Measurements from ENCODE around the gene ABCC6.

DNA sequence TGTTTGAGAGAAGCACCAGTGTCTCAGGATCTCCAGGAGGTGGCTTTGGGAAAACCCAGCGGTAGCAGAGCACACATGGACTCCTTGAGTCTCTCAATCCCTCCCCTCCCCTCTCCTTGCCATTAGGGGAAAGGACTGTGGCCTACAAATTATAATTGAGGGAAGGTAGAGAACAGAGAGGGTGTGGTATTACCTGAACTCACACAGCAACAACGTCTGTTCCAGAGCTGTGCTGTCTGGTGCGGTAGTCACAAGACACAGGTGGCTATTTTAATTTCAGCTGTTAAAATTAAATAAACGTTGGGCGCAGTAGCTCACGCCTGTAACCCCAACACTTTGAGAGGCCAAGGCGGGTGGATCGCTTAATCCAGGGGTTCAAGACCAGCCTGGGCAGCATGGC lies 110.2 kb downstream of the ABCC6 start:
- TF ChIP-seq, protein P1, sequence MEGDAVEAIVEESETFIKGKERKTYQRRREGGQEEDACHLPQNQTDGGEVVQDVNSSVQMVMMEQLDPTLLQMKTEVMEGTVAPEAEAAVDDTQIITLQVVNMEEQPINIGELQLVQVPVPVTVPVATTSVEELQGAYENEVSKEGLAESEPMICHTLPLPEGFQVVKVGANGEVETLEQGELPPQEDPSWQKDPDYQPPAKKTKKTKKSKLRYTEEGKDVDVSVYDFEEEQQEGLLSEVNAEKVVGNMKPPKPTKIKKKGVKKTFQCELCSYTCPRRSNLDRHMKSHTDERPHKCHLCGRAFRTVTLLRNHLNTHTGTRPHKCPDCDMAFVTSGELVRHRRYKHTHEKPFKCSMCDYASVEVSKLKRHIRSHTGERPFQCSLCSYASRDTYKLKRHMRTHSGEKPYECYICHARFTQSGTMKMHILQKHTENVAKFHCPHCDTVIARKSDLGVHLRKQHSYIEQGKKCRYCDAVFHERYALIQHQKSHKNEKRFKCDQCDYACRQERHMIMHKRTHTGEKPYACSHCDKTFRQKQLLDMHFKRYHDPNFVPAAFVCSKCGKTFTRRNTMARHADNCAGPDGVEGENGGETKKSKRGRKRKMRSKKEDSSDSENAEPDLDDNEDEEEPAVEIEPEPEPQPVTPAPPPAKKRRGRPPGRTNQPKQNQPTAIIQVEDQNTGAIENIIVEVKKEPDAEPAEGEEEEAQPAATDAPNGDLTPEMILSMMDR (conservative IDR thresholded peaks at IDR 0.05; ENCODE audit: low read depth, low read length) = no peak
- TF ChIP-seq MAFK (IDR thresholded peaks at IDR 0.05; ENCODE audit: low read depth, low read length) (no peak), CEBPB (IDR thresholded peaks at IDR 0.05; ENCODE audit: low read depth, low read length) (no peak), RCOR1 (IDR thresholded peaks at IDR 0.05; ENCODE audit: insufficient replicate concordance, low read length) (no peak), RFX5 (IDR thresholded peaks at IDR 0.05; ENCODE audit: low read depth, low read length) (no peak), NFE2L2 (IDR thresholded peaks at IDR 0.05; ENCODE audit: low read depth, low read length) (no peak), SMC3 (IDR thresholded peaks at IDR 0.05; ENCODE audit: low read depth, low read length) (no peak), POLR2A (IDR thresholded peaks at IDR 0.05; ENCODE audit: low read depth, low read length) (no peak), BHLHE40 (IDR thresholded peaks at IDR 0.05; ENCODE audit: low read depth, low read length) (no peak), MAZ (IDR thresholded peaks at IDR 0.05; ENCODE audit: borderline replicate concordance, low read depth, low read length) (no peak), MXI1 (IDR thresholded peaks at IDR 0.05; ENCODE audit: borderline replicate concordance, low read depth, low read length) (no peak)
- TF ChIP-seq, protein P2, sequence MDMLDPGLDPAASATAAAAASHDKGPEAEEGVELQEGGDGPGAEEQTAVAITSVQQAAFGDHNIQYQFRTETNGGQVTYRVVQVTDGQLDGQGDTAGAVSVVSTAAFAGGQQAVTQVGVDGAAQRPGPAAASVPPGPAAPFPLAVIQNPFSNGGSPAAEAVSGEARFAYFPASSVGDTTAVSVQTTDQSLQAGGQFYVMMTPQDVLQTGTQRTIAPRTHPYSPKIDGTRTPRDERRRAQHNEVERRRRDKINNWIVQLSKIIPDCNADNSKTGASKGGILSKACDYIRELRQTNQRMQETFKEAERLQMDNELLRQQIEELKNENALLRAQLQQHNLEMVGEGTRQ (IDR thresholded peaks at IDR 0.05; ENCODE audit: low read depth, low read length) = no peak
- TF ChIP-seq, protein P3, sequence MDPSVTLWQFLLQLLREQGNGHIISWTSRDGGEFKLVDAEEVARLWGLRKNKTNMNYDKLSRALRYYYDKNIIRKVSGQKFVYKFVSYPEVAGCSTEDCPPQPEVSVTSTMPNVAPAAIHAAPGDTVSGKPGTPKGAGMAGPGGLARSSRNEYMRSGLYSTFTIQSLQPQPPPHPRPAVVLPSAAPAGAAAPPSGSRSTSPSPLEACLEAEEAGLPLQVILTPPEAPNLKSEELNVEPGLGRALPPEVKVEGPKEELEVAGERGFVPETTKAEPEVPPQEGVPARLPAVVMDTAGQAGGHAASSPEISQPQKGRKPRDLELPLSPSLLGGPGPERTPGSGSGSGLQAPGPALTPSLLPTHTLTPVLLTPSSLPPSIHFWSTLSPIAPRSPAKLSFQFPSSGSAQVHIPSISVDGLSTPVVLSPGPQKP (IDR thresholded peaks at IDR 0.05; ENCODE audit: borderline replicate concordance, low read depth, low read length) = no peak

Data from IMR-90 (cell line).